Upper lobe of left lung (tissue), 4 donors: ENCODE measurements around the gene CBY3.

Experiments
- CTCF ChIP-seq, 6 experiments: fragments of 450-650 bp in 4 of 6; fragments of 200-600 bp in 2 of 6; sonication (generic) in 2 of 6; IDR thresholded peaks; one replicate each; pipeline ENCODE4 v1.5.1; 2016 to 2019; ENCODE audit warnings: antibody characterized with exemption in 6 of 6
- POLR2A ChIP-seq, 4 donors: fragments of 450-650 bp; IDR thresholded peaks; one replicate each; pipeline ENCODE4 v1.5.1; 2016 to 2017; ENCODE audit warnings: antibody characterized with exemption in 4 of 4, mild to moderate bottlenecking in 2 of 4

- TF ChIP-seq CTCF (IDR thresholded peaks at IDR 0.05) (peak in 5 of 6 experiments; percentile 28 to 62 (median 45)), POLR2A (IDR thresholded peaks at IDR 0.05) (no peak)
Measured at GRCh38 chr5:179679014-179679674, 1.7 kb downstream of the CBY3 start.
